ENCODE results near the gene SPTSSB.

The SPTSSB gene

GRCh38 chr3:161350916-161351315 is 20.4 kb downstream of the SPTSSB start:
- Histone ChIP-seq H3K4me1 (ENCODE audit: insufficient read depth, low read length) (0 out of 2 replicates have a peak, but pooled peaks cover 4% of the 10 kb centered on the region), H3K9me3 (ENCODE audit: insufficient read depth, low read depth, low read length) (no peaks in the 10 kb centered on the region), H3K36me3 (ENCODE audit: insufficient read depth, low read length) (no peaks in the 10 kb centered on the region), H3K9ac (ENCODE audit: low read depth, low read length) (no peak overlapping the region), H3K27ac (ENCODE audit: low read depth, low read length) (no peak overlapping the region), H3K27me3 (ENCODE audit: insufficient read depth, low read length) (no peaks in the 10 kb centered on the region), H3K4me3 (ENCODE audit: low read length) (no peak overlapping the region)

GRCh38 chr3:161349529-161350312 is 21.6 kb downstream of the SPTSSB start:
- Histone ChIP-seq H3K4me1 (ENCODE audit: insufficient read depth, low read length) (0 out of 2 replicates have a peak, but pooled peaks cover 4% of the 10 kb centered on the region), H3K27me3 (ENCODE audit: insufficient read depth, low read length) (no peaks in the 10 kb centered on the region), H3K9me3 (ENCODE audit: insufficient read depth, low read depth, low read length) (no peaks in the 10 kb centered on the region), H3K9ac (ENCODE audit: low read depth, low read length) (no peak overlapping the region), H3K36me3 (ENCODE audit: insufficient read depth, low read length) (no peaks in the 10 kb centered on the region), H3K27ac (ENCODE audit: low read depth, low read length) (no peak overlapping the region), H3K4me3 (ENCODE audit: low read length) (no peak overlapping the region)
- WGBS = 87% methylated on average over 6 of the region's 7 CpGs

GRCh38 chr3:161348796-161349400 is 22.4 kb downstream of the SPTSSB start:
- Histone ChIP-seq H3K4me3 (ENCODE audit: low read length) (no peak overlapping the region), H3K9me3 (ENCODE audit: insufficient read depth, low read depth, low read length) (no peaks in the 10 kb centered on the region), H3K27ac (ENCODE audit: low read depth, low read length) (no peak overlapping the region), H3K9ac (ENCODE audit: low read depth, low read length) (no peak overlapping the region), H3K36me3 (ENCODE audit: insufficient read depth, low read length) (no peaks in the 10 kb centered on the region), H3K27me3 (ENCODE audit: insufficient read depth, low read length) (no peaks in the 10 kb centered on the region), H3K4me1 (ENCODE audit: insufficient read depth, low read length) (0 out of 2 replicates have a peak, but pooled peaks cover 4% of the 10 kb centered on the region)
- 93% methylated on average over 2 of the region's 2 CpGs for WGBS

- no peak overlapping the region for H3K9ac ChIP-seq (ENCODE audit: low read depth, low read length)
- H3K27ac ChIP-seq (ENCODE audit: low read depth, low read length) = no peak overlapping the region
- no peaks in the 10 kb centered on the region for H3K27me3 ChIP-seq (ENCODE audit: insufficient read depth, low read length)
- 0 out of 2 replicates have a peak, but pooled peaks cover 4% of the 10 kb centered on the region for H3K4me1 ChIP-seq (ENCODE audit: insufficient read depth, low read length)
- WGBS = 96% methylated on average over 5 of the region's 5 CpGs
- H3K4me3 ChIP-seq (ENCODE audit: low read length) = no peak overlapping the region
- no peaks in the 10 kb centered on the region for H3K36me3 ChIP-seq (ENCODE audit: insufficient read depth, low read length)
- no peaks in the 10 kb centered on the region for H3K9me3 ChIP-seq (ENCODE audit: insufficient read depth, low read depth, low read length)
Measured at GRCh38 chr3:161347726-161348125, 23.6 kb downstream of the SPTSSB start.

GRCh38 chr3:161345023-161345422 is 26.3 kb downstream of the SPTSSB start:
- H3K4me1 ChIP-seq (ENCODE audit: insufficient read depth, low read length) = 0 out of 2 replicates have a peak, but pooled peaks cover 4% of the 10 kb centered on the region
- no peak overlapping the region for H3K9ac ChIP-seq (ENCODE audit: low read depth, low read length)
- WGBS = 93% methylated on average over 1 of the region's 2 CpGs
- no peaks in the 10 kb centered on the region for H3K9me3 ChIP-seq (ENCODE audit: insufficient read depth, low read depth, low read length)
- no peak overlapping the region for H3K4me3 ChIP-seq (ENCODE audit: low read length)
- no peaks in the 10 kb centered on the region for H3K36me3 ChIP-seq (ENCODE audit: insufficient read depth, low read length)
- no peaks in the 10 kb centered on the region for H3K27me3 ChIP-seq (ENCODE audit: insufficient read depth, low read length)
- H3K27ac ChIP-seq (ENCODE audit: low read depth, low read length) = no peak overlapping the region

GRCh38 chr3:161343986-161344385 is 27.3 kb downstream of the SPTSSB start:
- Histone ChIP-seq H3K4me1 (ENCODE audit: insufficient read depth, low read length) (no peaks in the 10 kb centered on the region), H3K27ac (ENCODE audit: low read depth, low read length) (no peak overlapping the region)
- WGBS = 95% methylated on average over 1 of the region's 1 CpG

GRCh38 chr3:161343540-161343939 is 27.8 kb downstream of the SPTSSB start:
- no peak overlapping the region for H3K4me3 ChIP-seq (ENCODE audit: low read length)
- H3K27ac ChIP-seq (ENCODE audit: low read depth, low read length) = no peak overlapping the region
- H3K4me1 ChIP-seq (ENCODE audit: insufficient read depth, low read length) = no peaks in the 10 kb centered on the region
- H3K9me3 ChIP-seq (ENCODE audit: insufficient read depth, low read depth, low read length) = no peaks in the 10 kb centered on the region
- no peaks in the 10 kb centered on the region for H3K27me3 ChIP-seq (ENCODE audit: insufficient read depth, low read length)
- no peak overlapping the region for H3K9ac ChIP-seq (ENCODE audit: low read depth, low read length)
- 93% methylated on average over 3 of the region's 3 CpGs for WGBS
- H3K36me3 ChIP-seq (ENCODE audit: insufficient read depth, low read length) = no peaks in the 10 kb centered on the region

More at GRCh38 chr3:161343986-161344385, 27.3 kb downstream of the SPTSSB start:
- H3K9ac ChIP-seq (ENCODE audit: low read depth, low read length) = no peak overlapping the region
- no peaks in the 10 kb centered on the region for H3K36me3 ChIP-seq (ENCODE audit: insufficient read depth, low read length)
- H3K27me3 ChIP-seq (ENCODE audit: insufficient read depth, low read length) = no peaks in the 10 kb centered on the region
- H3K9me3 ChIP-seq (ENCODE audit: insufficient read depth, low read depth, low read length) = no peaks in the 10 kb centered on the region
- no peak overlapping the region for H3K4me3 ChIP-seq (ENCODE audit: low read length)

GRCh38 chr3:161342629-161343028 is 28.7 kb downstream of the SPTSSB start:
- 79% methylated on average over 2 of the region's 3 CpGs for WGBS
- no peaks in the 10 kb centered on the region for H3K9me3 ChIP-seq (ENCODE audit: insufficient read depth, low read depth, low read length)
- no peaks in the 10 kb centered on the region for H3K27me3 ChIP-seq (ENCODE audit: insufficient read depth, low read length)
- no peak overlapping the region for H3K4me3 ChIP-seq (ENCODE audit: low read length)
- no peaks in the 10 kb centered on the region for H3K36me3 ChIP-seq (ENCODE audit: insufficient read depth, low read length)
- H3K9ac ChIP-seq (ENCODE audit: low read depth, low read length) = no peak overlapping the region
- no peak overlapping the region for H3K27ac ChIP-seq (ENCODE audit: low read depth, low read length)
- H3K4me1 ChIP-seq (ENCODE audit: insufficient read depth, low read length) = no peaks in the 10 kb centered on the region

GRCh38 chr3:161339517-161340500 is 31.5 kb downstream of the SPTSSB start:
- H3K27me3 ChIP-seq (ENCODE audit: insufficient read depth, low read length) = no peaks in the 10 kb centered on the region
- no peaks in the 10 kb centered on the region for H3K9me3 ChIP-seq (ENCODE audit: insufficient read depth, low read depth, low read length)
- WGBS = 92% methylated on average over 4 of the region's 4 CpGs
- H3K4me3 ChIP-seq (ENCODE audit: low read length) = no peak overlapping the region
- no peaks in the 10 kb centered on the region for H3K36me3 ChIP-seq (ENCODE audit: insufficient read depth, low read length)
- no peaks in the 10 kb centered on the region for H3K4me1 ChIP-seq (ENCODE audit: insufficient read depth, low read length)
- no peak overlapping the region for H3K9ac ChIP-seq (ENCODE audit: low read depth, low read length)
- no peak overlapping the region for H3K27ac ChIP-seq (ENCODE audit: low read depth, low read length)

- H3K36me3 ChIP-seq (ENCODE audit: insufficient read depth, low read length) = no peaks in the 10 kb centered on the region
- no peak overlapping the region for H3K27ac ChIP-seq (ENCODE audit: low read depth, low read length)
- no peaks in the 10 kb centered on the region for H3K27me3 ChIP-seq (ENCODE audit: insufficient read depth, low read length)
- H3K4me3 ChIP-seq (ENCODE audit: low read length) = no peak overlapping the region
- no peaks in the 10 kb centered on the region for H3K9me3 ChIP-seq (ENCODE audit: insufficient read depth, low read depth, low read length)
- no peak overlapping the region for H3K9ac ChIP-seq (ENCODE audit: low read depth, low read length)
- no peaks in the 10 kb centered on the region for H3K4me1 ChIP-seq (ENCODE audit: insufficient read depth, low read length)
Measured at GRCh38 chr3:161337311-161337710, 34.0 kb downstream of the SPTSSB start.

GRCh38 chr3:161336661-161337060 is 34.7 kb downstream of the SPTSSB start:
- H3K4me1 ChIP-seq (ENCODE audit: insufficient read depth, low read length) = no peaks in the 10 kb centered on the region
- H3K27ac ChIP-seq (ENCODE audit: low read depth, low read length) = no peak overlapping the region
- no peak overlapping the region for H3K4me3 ChIP-seq (ENCODE audit: low read length)
- no peaks in the 10 kb centered on the region for H3K27me3 ChIP-seq (ENCODE audit: insufficient read depth, low read length)
- H3K36me3 ChIP-seq (ENCODE audit: insufficient read depth, low read length) = no peaks in the 10 kb centered on the region
- H3K9me3 ChIP-seq (ENCODE audit: insufficient read depth, low read depth, low read length) = no peaks in the 10 kb centered on the region
- H3K9ac ChIP-seq (ENCODE audit: low read depth, low read length) = no peak overlapping the region
- WGBS = 94% methylated on average over 2 of the region's 2 CpGs

All from HUES64 (cell line).